ENCODE results near the gene USHBP1. TPM values are rescaled to one million over a fixed set of nuclear protein-coding genes. Genes with fewer than 3 reads are reported as not detected.

The USHBP1 gene
- total and polyA plus RNA-seq, 2 of the 13 experiments (the other 11 are each of a cell fraction or from before 2014, with no cell fraction given), result 0.15 to 1.5 TPM

- TF ChIP-seq GMEB2 (CRISPR knock-in tag; IDR thresholded peaks at IDR 0.05; ENCODE audit: low read depth) (no peak), REST (IDR thresholded peaks at IDR 0.05; ENCODE audit: borderline replicate concordance in 1 of 2, low read depth in 1 of 2, low read length in 2 of 2) (no peak), ARNTL (CRISPR knock-in tag; IDR thresholded peaks at IDR 0.05) (no peak), PHF5A (CRISPR knock-in tag; IDR thresholded peaks at IDR 0.05; ENCODE audit: low read depth, unreplicated experiment) (no peak), NONO (IDR thresholded peaks at IDR 0.05) (no peak), NONO (CRISPR knock-in tag; conservative IDR thresholded peaks at IDR 0.05) (no peak; the same call in 1 of the 2 replicates), ZNF432 (CRISPR knock-in tag; IDR thresholded peaks at IDR 0.05; ENCODE audit: borderline replicate concordance) (no peak), ZSCAN29 (CRISPR knock-in tag; conservative IDR thresholded peaks at IDR 0.05) (no peak), GATA4 (IDR thresholded peaks at IDR 0.05; ENCODE audit: borderline replicate concordance, low read depth) (no peak), ZNF639 (CRISPR knock-in tag; conservative IDR thresholded peaks at IDR 0.05) (no peak), POGZ (CRISPR knock-in tag; IDR thresholded peaks at IDR 0.05) (no peak), TIGD3 (CRISPR knock-in tag; IDR thresholded peaks at IDR 0.05; ENCODE audit: borderline replicate concordance) (no peak), MAFK (conservative IDR thresholded peaks at IDR 0.05 in 1 of 2, IDR thresholded peaks at IDR 0.05 in 1 of 2; ENCODE audit: low read length in 2 of 2) (no peak), ZNF501 (CRISPR knock-in tag; IDR thresholded peaks at IDR 0.05) (no peak), KDM1A (CRISPR knock-in tag; IDR thresholded peaks at IDR 0.05) (no peak), LCORL (IDR thresholded peaks at IDR 0.05) (no peak), LCORL (CRISPR knock-in tag; IDR thresholded peaks at IDR 0.05) (0 out of 2 replicates have a peak, but pooled peaks have one; percentile 1), HNF4G (IDR thresholded peaks at IDR 0.05; ENCODE audit: borderline replicate concordance, low read depth, low read length) (no peak), HNF4G (CRISPR knock-in tag; IDR thresholded peaks at IDR 0.05; ENCODE audit: borderline replicate concordance, low read depth) (no peak), NFYC (CRISPR knock-in tag; IDR thresholded peaks at IDR 0.05) (no peak), YEATS2 (CRISPR knock-in tag; IDR thresholded peaks at IDR 0.05; ENCODE audit: borderline replicate concordance) (no peak), RXRB (CRISPR knock-in tag; IDR thresholded peaks at IDR 0.05; ENCODE audit: borderline replicate concordance) (peak; percentile 85), ZNF790 (CRISPR knock-in tag; IDR thresholded peaks at IDR 0.05; ENCODE audit: borderline replicate concordance) (no peak), TEAD2 (CRISPR knock-in tag; IDR thresholded peaks at IDR 0.05) (no peak), RORA (CRISPR knock-in tag; IDR thresholded peaks at IDR 0.05) (no peak), KLF12 (CRISPR knock-in tag; IDR thresholded peaks at IDR 0.05; ENCODE audit: borderline replicate concordance) (no peak)
Measured at GRCh38 chr19:17305216-17305516, 40.6 kb upstream of the USHBP1 start (continued).

Data from HepG2 (cell line).